H7 (cell line): ENCODE measurements around the gene CKS1B. TPM values are rescaled to one million over a fixed set of nuclear protein-coding genes. Genes with fewer than 3 reads are reported as not detected.
A peak's percentile ranks its signal among the peaks of the same experiment; 100 is the strongest.
"Not testable (repeated sequence)": the region's sequence is repeated elsewhere in the genome, so short reads cannot be mapped to it uniquely, and the experiment has no call there.

Experiments
- DNase-seq: peaks from one replicate; pipeline ENCODE4 v3.0.0; 2012
- H3K27me3 ChIP-seq: 2 replicates; pipeline ENCODE4 v1.6.0; 2011; ENCODE audit warnings: mild to moderate bottlenecking, low read length; ENCODE audit not compliant: control insufficient read depth, insufficient read depth
- H3K36me3 ChIP-seq: replicated peaks from 2 replicates; pipeline ENCODE4 v1.5.1; 2011; ENCODE audit warnings: low read length; ENCODE audit not compliant: control insufficient read depth, insufficient read depth
- H3K4me3 ChIP-seq: 2 replicates; pipeline ENCODE4 v1.5.1; 2011; ENCODE audit warnings: low read depth, mild to moderate bottlenecking, control low read depth, low read length, moderate library complexity; ENCODE audit not compliant: insufficient read depth
- total RNA-seq: library from RNA; depleted of rRNA; stranded (reverse); fragments of >200 nt; shearing (Covaris generic); gene quantifications from 2 replicates; pipeline ENCODE4 v1.2.3, GENCODE V29; 2014

The CKS1B gene
- total RNA-seq, 1 experiment from 2014 or later = 342 TPM

DNA sequence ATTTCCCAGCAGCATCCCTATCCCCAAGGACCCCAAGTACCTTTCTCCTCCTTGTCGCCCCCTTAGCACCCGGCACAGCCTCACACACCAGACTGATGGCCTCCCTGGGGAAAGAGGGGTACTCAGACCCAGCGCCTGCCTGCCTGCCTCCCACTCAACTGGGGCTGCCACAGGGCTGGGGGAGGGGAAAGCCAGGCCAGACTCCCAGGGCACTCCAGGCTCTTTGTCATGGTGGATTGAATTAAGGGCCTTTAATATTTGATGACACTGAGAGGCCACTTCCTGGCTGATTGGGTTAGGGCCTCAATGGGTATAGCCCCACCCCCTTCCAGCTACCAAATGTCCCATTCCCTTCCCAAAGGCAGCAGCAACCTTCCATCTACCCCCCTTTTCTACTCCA is 5.8 kb upstream of the CKS1B start:
- no peaks in the 10 kb centered on the region for H3K27me3 ChIP-seq
- DNase-seq = no peak
- H3K36me3 ChIP-seq = peaks cover 41% of the 10 kb centered on the region
- peak overlapping the region; percentile 89 for H3K4me3 ChIP-seq

DNA sequence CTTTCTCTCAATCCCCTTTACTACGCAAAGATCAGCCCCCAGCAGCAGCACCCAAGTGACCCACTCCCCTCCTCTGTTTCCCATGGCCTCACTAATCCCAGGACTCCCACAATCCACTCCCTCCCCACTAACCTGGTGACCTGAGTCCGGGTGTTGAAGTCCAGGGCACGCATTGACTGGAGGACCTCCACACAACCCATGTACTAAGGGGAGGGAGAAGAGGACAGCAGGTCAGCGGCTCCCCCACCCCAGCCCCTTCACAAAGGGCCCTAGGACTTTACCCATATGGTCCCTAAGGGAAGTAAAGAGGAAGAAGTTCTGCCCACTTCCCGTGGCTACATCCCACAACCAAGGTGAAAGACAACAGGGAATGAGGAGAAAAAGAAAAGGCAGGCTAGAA is 5.2 kb upstream of the CKS1B start:
- no peak for DNase-seq
- H3K27me3 ChIP-seq = no peaks in the 10 kb centered on the region
- H3K36me3 ChIP-seq = peaks cover 38% of the 10 kb centered on the region
- H3K4me3 ChIP-seq = peak overlapping the region; percentile 89

GRCh38 chr1:154969860-154970452 is 4.5 kb upstream of the CKS1B start:
- Histone ChIP-seq H3K36me3 (peaks cover 34% of the 10 kb centered on the region), H3K27me3 (no peaks in the 10 kb centered on the region), H3K4me3 (peak overlapping the region; percentile 89)
- DNase-seq = peak; percentile 62

DNA sequence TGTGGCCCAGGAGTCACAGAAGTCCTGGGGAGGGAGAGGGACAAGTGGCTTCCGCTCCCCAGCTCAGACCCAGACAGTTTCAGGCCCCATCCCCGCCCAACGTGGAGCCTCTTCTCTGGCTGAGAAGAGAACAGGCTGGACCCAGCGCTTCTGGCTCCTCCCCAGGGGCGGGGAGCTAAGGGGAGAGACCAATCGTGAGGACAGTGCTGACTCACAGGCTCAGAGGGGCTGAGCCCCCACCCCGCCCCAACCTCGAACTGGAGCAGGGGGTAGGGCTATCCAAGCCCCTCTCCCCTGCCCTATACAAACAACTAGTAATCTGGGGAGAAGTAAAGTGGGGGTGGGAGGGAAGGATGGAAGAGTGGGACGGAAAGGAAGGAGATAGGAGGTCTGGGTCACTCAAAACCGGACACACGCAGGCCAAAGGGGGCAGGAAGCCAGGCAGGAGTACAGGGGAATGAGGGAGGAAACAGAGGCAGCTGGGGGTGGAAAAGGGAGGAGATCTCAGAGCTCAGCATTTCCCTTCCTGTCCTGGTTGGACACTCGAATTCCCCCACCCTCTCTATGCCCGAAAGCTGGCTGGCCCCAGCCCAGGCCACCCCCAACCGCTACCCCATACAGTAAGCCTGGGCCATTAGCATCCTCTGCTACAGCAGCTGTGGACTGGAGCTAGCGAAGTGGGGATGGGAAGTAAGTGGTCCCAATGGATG is 3.7 kb upstream of the CKS1B start, which contains the start of gene SHC1:
Gene SHC1 (minus strand): TSS at position 117 of the 710 bp plus-strand sequence. CDS start 221 bp downstream, outside the sequence.
- DNase-seq = peak; percentile 98
- no peaks in the 10 kb centered on the region for H3K27me3 ChIP-seq
- H3K4me3 ChIP-seq = peak within 1 kb of the TSS; percentile 89
- H3K36me3 ChIP-seq = peaks cover 28% of the 10 kb centered on the region

- peak overlapping the region; percentile 2 for H3K4me3 ChIP-seq
- H3K27me3 ChIP-seq = no peaks in the 10 kb centered on the region
- H3K36me3 ChIP-seq = peaks cover 21% of the 10 kb centered on the region
- no peak for DNase-seq
Observed at GRCh38 chr1:154971341-154971998, 3.0 kb upstream of the CKS1B start.

GRCh38 chr1:154972213-154972516 is 2.3 kb upstream of the CKS1B start:
- peak overlapping the region; percentile 28 for H3K4me3 ChIP-seq
- peaks cover 14% of the 10 kb centered on the region for H3K36me3 ChIP-seq
- H3K27me3 ChIP-seq = no peaks in the 10 kb centered on the region
- DNase-seq = no peak

- Histone ChIP-seq H3K4me3 (peak overlapping the region; percentile 96), H3K36me3 (peaks cover 11% of the 10 kb centered on the region), H3K27me3 (no peaks in the 10 kb centered on the region)
- peak; percentile 80 for DNase-seq
Observed at GRCh38 chr1:154972517-154973343, 1.8 kb upstream of the CKS1B start.

DNA sequence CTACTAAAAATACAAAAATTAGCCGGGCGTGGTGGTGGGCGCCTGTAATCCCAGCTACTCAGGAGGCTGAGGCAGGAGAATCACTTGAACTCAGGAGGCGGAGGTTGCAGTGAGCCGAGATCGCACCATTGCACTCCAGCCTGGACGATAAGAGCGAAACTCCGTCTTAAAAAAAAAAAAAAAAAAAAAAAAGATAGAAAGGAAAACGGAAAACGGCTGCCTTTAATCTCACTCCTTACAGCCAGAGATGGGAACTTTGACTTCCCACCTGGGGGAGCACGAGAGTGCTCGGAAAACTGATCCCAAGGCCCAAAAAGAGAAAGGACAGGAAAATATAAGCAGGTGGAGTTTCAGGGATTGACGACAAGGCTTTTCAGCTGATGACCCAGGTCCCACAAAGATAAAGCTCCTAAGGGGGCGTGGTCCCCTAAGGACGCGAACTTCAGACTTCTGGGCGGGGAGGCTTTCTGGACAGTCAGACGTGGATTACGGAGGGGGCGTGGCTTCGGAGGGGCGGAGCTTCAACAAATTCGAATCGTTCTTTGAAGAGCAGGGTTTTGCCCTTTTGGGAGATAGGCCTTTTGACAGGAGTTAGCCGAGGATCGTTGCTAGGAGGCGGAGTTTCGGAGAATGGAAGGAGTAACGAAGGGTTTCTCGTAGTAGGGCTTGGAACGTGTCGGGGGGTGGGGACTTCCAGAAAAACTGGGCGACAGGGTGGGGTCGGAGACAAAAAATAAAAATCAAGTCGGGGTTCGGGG is 958 bp upstream of the CKS1B start:
- H3K27me3 ChIP-seq = no peaks in the 10 kb centered on the region
- peak; percentile 76 for DNase-seq
- peaks cover 7% of the 10 kb centered on the region for H3K36me3 ChIP-seq
- H3K4me3 ChIP-seq = peak overlapping the region; percentile 96

DNA sequence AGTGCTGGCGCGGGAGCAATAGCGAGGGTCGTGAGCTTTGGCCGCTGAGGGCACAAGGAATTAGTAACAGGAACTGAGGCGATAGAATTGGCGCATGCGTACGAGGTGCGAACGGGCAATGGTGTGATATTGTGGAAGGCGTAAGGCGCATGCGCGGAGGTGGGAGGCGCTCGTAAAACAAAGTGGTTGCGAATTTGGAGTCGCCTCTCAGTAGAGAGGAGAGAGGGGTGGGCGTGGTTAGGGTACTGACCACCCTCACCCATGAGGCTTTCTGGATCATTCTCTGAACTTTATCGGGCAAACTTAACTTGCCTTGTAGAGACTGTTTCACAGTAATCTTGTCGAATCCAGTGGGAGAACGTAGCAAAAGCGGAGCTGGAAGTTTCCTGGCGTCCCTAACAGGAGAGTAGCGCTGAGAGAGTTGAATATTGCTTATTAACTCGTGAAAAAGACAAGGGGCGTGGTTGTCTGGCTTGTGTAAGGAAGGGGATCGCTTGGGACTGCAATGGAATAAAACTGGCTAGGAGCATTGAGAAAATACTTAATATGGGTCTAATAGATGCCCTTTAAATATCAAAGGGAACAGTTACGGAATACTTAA is 427 bp downstream of the CKS1B start:
- Histone ChIP-seq H3K27me3 (no peaks in the 10 kb centered on the region), H3K36me3 (peaks cover 13% of the 10 kb centered on the region), H3K4me3 (peak overlapping the region; percentile 96)
- peak; percentile 94 for DNase-seq

GRCh38 chr1:154975409-154976059 is 1.1 kb downstream of the CKS1B start:
- H3K27me3 ChIP-seq = no peaks in the 10 kb centered on the region
- H3K4me3 ChIP-seq = peak overlapping the region; percentile 96
- H3K36me3 ChIP-seq = peaks cover 13% of the 10 kb centered on the region
- peak; percentile 58 for DNase-seq

- H3K4me3 ChIP-seq, H3K27me3 ChIP-seq, DNase-seq: not testable (repeated sequence)
- H3K36me3 ChIP-seq = peaks cover 13% of the 10 kb centered on the region
Observed at GRCh38 chr1:154977762-154978161, 3.3 kb downstream of the CKS1B start.

DNA sequence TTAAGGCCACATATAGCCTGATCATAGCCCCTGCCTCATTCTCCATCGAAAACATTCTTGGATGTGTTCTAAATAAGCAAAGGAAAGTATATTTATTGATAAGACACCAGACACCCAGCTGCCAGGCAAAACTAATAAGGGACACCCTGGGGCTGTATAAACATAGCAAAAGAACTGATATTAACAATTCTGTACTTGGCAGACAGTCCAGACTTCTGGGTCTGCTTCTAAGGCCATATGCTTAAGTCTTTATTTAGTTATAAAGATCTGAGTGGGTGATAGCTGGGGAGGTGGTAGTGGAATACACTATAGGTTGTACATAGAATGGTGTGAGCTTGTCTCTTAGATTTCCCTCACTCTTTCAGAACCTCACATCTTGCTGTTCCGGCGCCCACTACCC is 3.9 kb downstream of the CKS1B start:
- H3K27me3 ChIP-seq = no peaks in the 10 kb centered on the region
- H3K36me3 ChIP-seq = peaks cover 13% of the 10 kb centered on the region
- no peak for DNase-seq
- no peak overlapping the region for H3K4me3 ChIP-seq

DNA sequence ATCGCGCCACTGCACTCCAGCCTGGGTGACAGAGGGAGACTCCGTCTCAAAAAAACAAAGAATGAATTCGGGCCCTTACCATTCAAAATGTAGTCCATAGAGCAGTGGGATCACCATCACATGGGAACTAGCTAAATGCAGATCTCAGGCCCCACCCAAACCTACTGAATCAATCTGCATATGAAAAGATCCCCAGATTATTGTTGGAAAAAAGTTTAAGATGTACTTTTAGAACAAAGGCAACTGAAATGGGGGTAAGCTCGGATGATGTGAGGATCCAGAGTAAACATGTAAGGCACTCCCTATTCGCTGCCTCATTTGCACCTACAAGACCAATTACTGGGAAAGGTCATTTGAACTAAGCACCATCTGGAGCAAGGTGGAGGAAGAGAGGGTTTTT is 7.9 kb downstream of the CKS1B start:
- Histone ChIP-seq H3K36me3 (peaks cover 19% of the 10 kb centered on the region), H3K4me3 (peak overlapping the region; percentile 38), H3K27me3 (no peaks in the 10 kb centered on the region)
- no peak for DNase-seq
